HepG2 (cell line): Measurements from ENCODE around the gene CLCN4. TPM values are rescaled to one million over a fixed set of nuclear protein-coding genes. Genes with fewer than 3 reads are reported as not detected.

Experiments
- BRF2 ChIP-seq: sonication (generic); formaldehyde crosslinking; IDR thresholded peaks from 2 replicates; pipeline ENCODE4 v1.8.1; 2022; ENCODE audit warnings: mild to moderate bottlenecking, missing genetic modification reagents
- EP300 ChIP-seq, 3 experiments: sonication (generic) in 1 of 3; formaldehyde crosslinking in 1 of 3; IDR thresholded peaks; 2 replicates each; pipeline versions ENCODE4 v1.5.1 to v1.6.1; 2011 to 2020; ENCODE audit warnings: low read depth in 2 of 3, low read length in 2 of 3, borderline replicate concordance in 1 of 3, improper control_type of control experiment in 1 of 3, mild to moderate bottlenecking in 1 of 3, missing genetic modification reagents in 1 of 3, moderate library complexity in 1 of 3
- HNRNPLL ChIP-seq: fragments of 200-400 bp; formaldehyde crosslinking; IDR thresholded peaks from 2 replicates; pipeline ENCODE4 v1.6.1; 2017; ENCODE audit warnings: mild to moderate bottlenecking, low read depth, low read length; ENCODE audit not compliant: poor library complexity, severe bottlenecking
- MAX ChIP-seq: IDR thresholded peaks from 2 replicates; pipeline ENCODE4 v1.6.1; 2012; ENCODE audit warnings: inconsistent platforms
- NR2F6 ChIP-seq, 2 experiments: IDR thresholded peaks; 2 replicates each; pipeline ENCODE4 v1.6.1; 2016; ENCODE audit warnings: antibody characterized with exemption in 1 of 2, mild to moderate bottlenecking in 1 of 2
- RBM39 ChIP-seq: fragments of 200-400 bp; formaldehyde crosslinking; IDR thresholded peaks from one replicate; pipeline ENCODE4 v1.6.1; 2018; ENCODE audit warnings: antibody characterized with exemption, mild to moderate bottlenecking, low read depth, low read length; ENCODE audit not compliant: poor library complexity, severe bottlenecking
- SIN3A ChIP-seq: IDR thresholded peaks from 2 replicates; pipeline ENCODE4 v1.6.1; 2011; ENCODE audit warnings: low read depth, mild to moderate bottlenecking, control low read depth, low read length, borderline replicate concordance
- SRSF4 ChIP-seq: fragments of 200-400 bp; formaldehyde crosslinking; IDR thresholded peaks from one replicate; pipeline ENCODE4 v1.6.1; 2018; ENCODE audit warnings: mild to moderate bottlenecking, low read depth, low read length, moderate library complexity; ENCODE audit not compliant: poor library complexity, severe bottlenecking
- TERF1 ChIP-seq: sonication (generic); formaldehyde crosslinking; IDR thresholded peaks from 2 replicates; pipeline ENCODE4 v1.8.0; 2022; ENCODE audit warnings: mild to moderate bottlenecking, missing genetic modification reagents, moderate library complexity
- ZNF574 ChIP-seq: sonication (generic); formaldehyde crosslinking; IDR thresholded peaks from 2 replicates; pipeline ENCODE4 v1.4.0; 2020; ENCODE audit warnings: missing genetic modification reagents
- ZNF589 ChIP-seq: sonication (generic); formaldehyde crosslinking; conservative IDR thresholded peaks from 2 replicates; pipeline ENCODE4 v1.8.0; 2022; ENCODE audit warnings: mild to moderate bottlenecking, moderate library complexity, missing genetic modification reagents
- ZNF878 ChIP-seq: sonication (generic); formaldehyde crosslinking; IDR thresholded peaks from 2 replicates; pipeline ENCODE4 v1.8.1; 2023; ENCODE audit warnings: mild to moderate bottlenecking, missing genetic modification reagents, moderate library complexity
- polyA plus RNA-seq, 8 experiments: library from polyadenylated mRNA; depleted of rRNA in 3 of 8; stranded (reverse) in 7 of 8; unstranded in 1 of 8; fragments of >200 nt; fragmentation: Illumina TruSeq in 4 of 8; extraction: Trizol in 4 of 8; gene quantifications; 2 replicates each; pipeline versions ENCODE4 v1.2.1 to v1.2.3, GENCODE V29; 2011 to 2016; ENCODE audit warnings: low read depth in 4 of 8, missing spikeins in 1 of 8, mixed read lengths in 1 of 8; ENCODE audit not compliant: insufficient read depth in 1 of 8
- total RNA-seq, 5 experiments: library from RNA; depleted of rRNA; stranded (reverse); fragments of >200 nt; fragmentation: Illumina TruSeq; extraction: Trizol; gene quantifications; 2 replicates each; pipeline ENCODE4 v1.2.3, GENCODE V29; 2016; ENCODE audit warnings: low read depth in 1 of 5
- TF ChIP-seq, protein P1 (sequence below): sonication (generic); formaldehyde crosslinking; conservative IDR thresholded peaks from 2 replicates; pipeline ENCODE4 v1.5.0; 2020; ENCODE audit warnings: missing genetic modification reagents
- TF ChIP-seq, protein P2 (sequence below): sonication (generic); formaldehyde crosslinking; IDR thresholded peaks from 2 replicates; pipeline ENCODE4 v1.4.0; 2020; ENCODE audit warnings: mild to moderate bottlenecking, missing genetic modification reagents

CLCN4 gene
- total and polyA plus RNA-seq, 2 of the 13 experiments (the other 11 are each of a cell fraction or from before 2014, with no cell fraction given): 1.8 to 2.5 TPM

- TF ChIP-seq EP300 (IDR thresholded peaks at IDR 0.05; ENCODE audit: low read depth in 2 of 2, low read length in 2 of 2) (0 out of 4 replicates have a peak, but pooled peaks of 1 of the 2 experiments have one; percentile 27), EP300 (CRISPR knock-in tag; IDR thresholded peaks at IDR 0.05; ENCODE audit: borderline replicate concordance) (no peak), BRF2 (CRISPR knock-in tag) (no peak), NR2F6 (IDR thresholded peaks at IDR 0.05) (no peak), NR2F6 (CRISPR knock-in tag; IDR thresholded peaks at IDR 0.05) (no peak), ZNF878 (CRISPR knock-in tag) (no peak), RBM39 (no peak), TERF1 (no peak), SIN3A (no peak), ZNF574 (CRISPR knock-in tag) (0 out of 2 replicates have a peak, but pooled peaks have one; percentile 34), SRSF4 (no peak), MAX (0 out of 2 replicates have a peak, but pooled peaks have one; percentile 23), ZNF589 (CRISPR knock-in tag) (no peak), HNRNPLL (no peak)
- TF ChIP-seq, protein P1, sequence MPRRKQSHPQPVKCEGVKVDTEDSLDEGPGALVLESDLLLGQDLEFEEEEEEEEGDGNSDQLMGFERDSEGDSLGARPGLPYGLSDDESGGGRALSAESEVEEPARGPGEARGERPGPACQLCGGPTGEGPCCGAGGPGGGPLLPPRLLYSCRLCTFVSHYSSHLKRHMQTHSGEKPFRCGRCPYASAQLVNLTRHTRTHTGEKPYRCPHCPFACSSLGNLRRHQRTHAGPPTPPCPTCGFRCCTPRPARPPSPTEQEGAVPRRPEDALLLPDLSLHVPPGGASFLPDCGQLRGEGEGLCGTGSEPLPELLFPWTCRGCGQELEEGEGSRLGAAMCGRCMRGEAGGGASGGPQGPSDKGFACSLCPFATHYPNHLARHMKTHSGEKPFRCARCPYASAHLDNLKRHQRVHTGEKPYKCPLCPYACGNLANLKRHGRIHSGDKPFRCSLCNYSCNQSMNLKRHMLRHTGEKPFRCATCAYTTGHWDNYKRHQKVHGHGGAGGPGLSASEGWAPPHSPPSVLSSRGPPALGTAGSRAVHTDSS (CRISPR knock-in tag): no peak
- TF ChIP-seq, protein P2, sequence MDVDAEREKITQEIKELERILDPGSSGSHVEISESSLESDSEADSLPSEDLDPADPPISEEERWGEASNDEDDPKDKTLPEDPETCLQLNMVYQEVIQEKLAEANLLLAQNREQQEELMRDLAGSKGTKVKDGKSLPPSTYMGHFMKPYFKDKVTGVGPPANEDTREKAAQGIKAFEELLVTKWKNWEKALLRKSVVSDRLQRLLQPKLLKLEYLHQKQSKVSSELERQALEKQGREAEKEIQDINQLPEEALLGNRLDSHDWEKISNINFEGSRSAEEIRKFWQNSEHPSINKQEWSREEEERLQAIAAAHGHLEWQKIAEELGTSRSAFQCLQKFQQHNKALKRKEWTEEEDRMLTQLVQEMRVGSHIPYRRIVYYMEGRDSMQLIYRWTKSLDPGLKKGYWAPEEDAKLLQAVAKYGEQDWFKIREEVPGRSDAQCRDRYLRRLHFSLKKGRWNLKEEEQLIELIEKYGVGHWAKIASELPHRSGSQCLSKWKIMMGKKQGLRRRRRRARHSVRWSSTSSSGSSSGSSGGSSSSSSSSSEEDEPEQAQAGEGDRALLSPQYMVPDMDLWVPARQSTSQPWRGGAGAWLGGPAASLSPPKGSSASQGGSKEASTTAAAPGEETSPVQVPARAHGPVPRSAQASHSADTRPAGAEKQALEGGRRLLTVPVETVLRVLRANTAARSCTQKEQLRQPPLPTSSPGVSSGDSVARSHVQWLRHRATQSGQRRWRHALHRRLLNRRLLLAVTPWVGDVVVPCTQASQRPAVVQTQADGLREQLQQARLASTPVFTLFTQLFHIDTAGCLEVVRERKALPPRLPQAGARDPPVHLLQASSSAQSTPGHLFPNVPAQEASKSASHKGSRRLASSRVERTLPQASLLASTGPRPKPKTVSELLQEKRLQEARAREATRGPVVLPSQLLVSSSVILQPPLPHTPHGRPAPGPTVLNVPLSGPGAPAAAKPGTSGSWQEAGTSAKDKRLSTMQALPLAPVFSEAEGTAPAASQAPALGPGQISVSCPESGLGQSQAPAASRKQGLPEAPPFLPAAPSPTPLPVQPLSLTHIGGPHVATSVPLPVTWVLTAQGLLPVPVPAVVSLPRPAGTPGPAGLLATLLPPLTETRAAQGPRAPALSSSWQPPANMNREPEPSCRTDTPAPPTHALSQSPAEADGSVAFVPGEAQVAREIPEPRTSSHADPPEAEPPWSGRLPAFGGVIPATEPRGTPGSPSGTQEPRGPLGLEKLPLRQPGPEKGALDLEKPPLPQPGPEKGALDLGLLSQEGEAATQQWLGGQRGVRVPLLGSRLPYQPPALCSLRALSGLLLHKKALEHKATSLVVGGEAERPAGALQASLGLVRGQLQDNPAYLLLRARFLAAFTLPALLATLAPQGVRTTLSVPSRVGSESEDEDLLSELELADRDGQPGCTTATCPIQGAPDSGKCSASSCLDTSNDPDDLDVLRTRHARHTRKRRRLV: no peak
Measured at GRCh38 chrX:10119399-10119990, 37.3 kb upstream of the CLCN4 start (continued).
